H9 (cell line): Measurements from ENCODE around the gene RECQL. TPM values are rescaled to one million over a fixed set of nuclear protein-coding genes. Genes with fewer than 3 reads are reported as not detected.

Experiments
- DNase-seq: peaks from one replicate; pipeline ENCODE4 v3.0.0-alpha.2; 2017
- H2AFZ ChIP-seq: one replicate; pipeline ENCODE4 v1.6.1; 2013; ENCODE audit warnings: mild to moderate bottlenecking, low read length, control low read depth, moderate library complexity
- H2AK5ac ChIP-seq: 2 replicates; pipeline ENCODE4 v1.6.1; 2013; ENCODE audit warnings: low read length, control low read depth, mixed read lengths; ENCODE audit not compliant: insufficient read length
- H2BK120ac ChIP-seq: one replicate; pipeline ENCODE4 v1.6.1; 2013; ENCODE audit warnings: low read depth, mild to moderate bottlenecking, low read length, control low read depth, inconsistent platforms; ENCODE audit not compliant: poor library complexity, severe bottlenecking
- H2BK12ac ChIP-seq: 2 replicates; pipeline ENCODE4 v1.6.1; 2013; ENCODE audit warnings: low read length, control low read depth, mixed read lengths, low read depth; ENCODE audit not compliant: insufficient read length
- H2BK15ac ChIP-seq: 2 replicates; pipeline ENCODE4 v1.6.1; 2013; ENCODE audit warnings: low read depth, low read length, control low read depth
- H2BK20ac ChIP-seq: one replicate; pipeline ENCODE4 v1.6.1; 2013; ENCODE audit warnings: low read depth, mild to moderate bottlenecking, low read length, control low read depth, inconsistent platforms; ENCODE audit not compliant: poor library complexity, severe bottlenecking
- H2BK5ac ChIP-seq: 2 replicates; pipeline ENCODE4 v1.6.1; 2013; ENCODE audit warnings: low read length, control low read depth, mixed read lengths; ENCODE audit not compliant: insufficient read length
- H3K14ac ChIP-seq: 2 replicates; pipeline ENCODE4 v1.6.1; 2013; ENCODE audit warnings: low read length, control low read depth; ENCODE audit not compliant: insufficient read depth
- H3K18ac ChIP-seq: 2 replicates; pipeline ENCODE4 v1.6.1; 2013; ENCODE audit warnings: low read depth, mild to moderate bottlenecking, mixed read lengths, low read length, control low read depth; ENCODE audit not compliant: insufficient read length
- H3K23ac ChIP-seq: 2 replicates; pipeline ENCODE4 v1.6.1; 2013; ENCODE audit warnings: low read length, control low read depth, mixed read lengths, low read depth; ENCODE audit not compliant: insufficient read length
- H3K23me2 ChIP-seq: 2 replicates; pipeline ENCODE4 v1.6.1; 2013; ENCODE audit warnings: low read depth, mild to moderate bottlenecking, mixed read lengths, low read length, control low read depth; ENCODE audit not compliant: insufficient read length, poor library complexity, severe bottlenecking
- H3K27ac ChIP-seq: 2 replicates; pipeline ENCODE4 v1.5.1; 2013; ENCODE audit warnings: low read length, control low read depth, mixed read lengths, low read depth; ENCODE audit not compliant: insufficient read length
- H3K27me3 ChIP-seq: 2 replicates; pipeline ENCODE4 v1.6.1; 2013; ENCODE audit warnings: low read length, control low read depth, inconsistent platforms; ENCODE audit not compliant: insufficient read depth
- H3K4ac ChIP-seq: 2 replicates; pipeline ENCODE4 v1.6.1; 2013; ENCODE audit warnings: low read depth, mild to moderate bottlenecking, control low read depth, inconsistent platforms, low read length, moderate library complexity
- H3K4me1 ChIP-seq: 2 replicates; pipeline ENCODE4 v1.6.1; 2013; ENCODE audit warnings: low read length, control low read depth, inconsistent platforms; ENCODE audit not compliant: insufficient read depth
- H3K4me2 ChIP-seq: 2 replicates; pipeline ENCODE4 v1.6.1; 2013; ENCODE audit warnings: low read length, control low read depth, mixed read lengths; ENCODE audit not compliant: insufficient read length, insufficient read depth
- H3K56ac ChIP-seq: 2 replicates; pipeline ENCODE4 v1.6.1; 2013; ENCODE audit warnings: low read depth, mild to moderate bottlenecking, mixed read lengths, low read length, control low read depth; ENCODE audit not compliant: insufficient read length
- H3K79me1 ChIP-seq: 2 replicates; pipeline ENCODE4 v1.6.1; 2013; ENCODE audit warnings: low read depth, mild to moderate bottlenecking, moderate library complexity, low read length, control low read depth, inconsistent platforms; ENCODE audit not compliant: insufficient read depth, poor library complexity, severe bottlenecking
- H3K79me2 ChIP-seq: 2 replicates; pipeline ENCODE4 v1.6.1; 2013; ENCODE audit warnings: low read length, control low read depth, inconsistent platforms; ENCODE audit not compliant: insufficient read depth
- H3K9ac ChIP-seq: 2 replicates; pipeline ENCODE4 v1.6.1; 2013; ENCODE audit warnings: low read length, control low read depth, mixed read lengths; ENCODE audit not compliant: insufficient read length; ENCODE audit errors: extremely low read depth
- H3K9me3 ChIP-seq: one replicate; pipeline ENCODE4 v1.6.1; 2013; ENCODE audit warnings: low read depth, low read length, inconsistent platforms; ENCODE audit not compliant: control insufficient read depth
- H3T11ph ChIP-seq: one replicate; pipeline ENCODE4 v1.6.1; 2013; ENCODE audit warnings: mild to moderate bottlenecking, low read length, control low read depth, inconsistent platforms
- H4K20me1 ChIP-seq: one replicate; pipeline ENCODE4 v1.6.1; 2013; ENCODE audit not compliant: control insufficient read depth, insufficient read length, insufficient read depth
- H4K5ac ChIP-seq: 2 replicates; pipeline ENCODE4 v1.6.1; 2013; ENCODE audit warnings: low read depth, mild to moderate bottlenecking, mixed read lengths, low read length, control low read depth; ENCODE audit not compliant: insufficient read length
- H4K8ac ChIP-seq: replicated peaks from 2 replicates; pipeline ENCODE4 v1.6.1; 2013; ENCODE audit warnings: low read length, control low read depth, mixed read lengths, low read depth; ENCODE audit not compliant: insufficient read length
- H4K91ac ChIP-seq: 2 replicates; pipeline ENCODE4 v1.6.1; 2013; ENCODE audit warnings: low read depth, mild to moderate bottlenecking, moderate library complexity, mixed read lengths, low read length, control low read depth; ENCODE audit not compliant: insufficient read length
- H3K27ac Mint-ChIP-seq, 3 experiments: 2 replicates in 2 of 3; 3 replicates in 1 of 3; pipeline ENCODE4 v1.8.0; 2020 to 2021; ENCODE audit warnings: mixed read lengths in 3 of 3, mild to moderate bottlenecking in 1 of 3, moderate library complexity in 1 of 3
- H3K27me3 Mint-ChIP-seq: 2 replicates; pipeline ENCODE4 v1.8.0; 2021; ENCODE audit warnings: low read depth, mild to moderate bottlenecking, moderate library complexity, mixed read lengths
- H3K36me3 Mint-ChIP-seq, 3 experiments: 2 replicates in 2 of 3; 3 replicates in 1 of 3; pipeline ENCODE4 v1.8.0; 2020 to 2021; ENCODE audit warnings: low read depth in 3 of 3, mixed read lengths in 3 of 3; ENCODE audit not compliant: insufficient read depth in 1 of 3
- H3K4me1 Mint-ChIP-seq, 2 experiments: 2 replicates each; pipeline ENCODE4 v1.8.0; 2020; ENCODE audit warnings: mixed read lengths in 2 of 2
- H3K4me3 Mint-ChIP-seq, 2 experiments: 2 replicates in 1 of 2; 3 replicates in 1 of 2; pipeline ENCODE4 v1.8.0; 2020 to 2021; ENCODE audit warnings: mild to moderate bottlenecking in 2 of 2, mixed read lengths in 2 of 2, moderate library complexity in 1 of 2
- H3K9me3 Mint-ChIP-seq, 2 experiments: 2 replicates in 1 of 2; 3 replicates in 1 of 2; pipeline ENCODE4 v1.8.0; 2020; ENCODE audit warnings: mild to moderate bottlenecking in 2 of 2, mixed read lengths in 2 of 2, moderate library complexity in 1 of 2
- WGBS: extraction: QIAGEN DNeasy Blood & Tissue Kit; methylation state at CpG from one replicate; pipeline ENCODE4 v1.1.7; 2013; ENCODE audit warnings: missing lambda C conversion rate, low lambda C conversion rate, mixed read lengths; ENCODE audit not compliant: insufficient read length; ENCODE audit errors: extremely low coverage; 5-methylcytosine and 5-hydroxymethylcytosine counted together
- total RNA-seq: library from RNA; stranded (reverse); gene quantifications from 2 replicates; pipeline ENCODE4 v1.2.1, GENCODE V29; 2021
- TF ChIP-seq, protein P1 (sequence below): fragments of 200-600 bp; sonication (generic); conservative IDR thresholded peaks from 3 replicates; pipeline ENCODE4 v1.8.0; 2021; ENCODE audit warnings: antibody characterized with exemption, mild to moderate bottlenecking

RECQL gene
- total RNA-seq, 1 experiment from 2014 or later = 41.0 TPM

DNA sequence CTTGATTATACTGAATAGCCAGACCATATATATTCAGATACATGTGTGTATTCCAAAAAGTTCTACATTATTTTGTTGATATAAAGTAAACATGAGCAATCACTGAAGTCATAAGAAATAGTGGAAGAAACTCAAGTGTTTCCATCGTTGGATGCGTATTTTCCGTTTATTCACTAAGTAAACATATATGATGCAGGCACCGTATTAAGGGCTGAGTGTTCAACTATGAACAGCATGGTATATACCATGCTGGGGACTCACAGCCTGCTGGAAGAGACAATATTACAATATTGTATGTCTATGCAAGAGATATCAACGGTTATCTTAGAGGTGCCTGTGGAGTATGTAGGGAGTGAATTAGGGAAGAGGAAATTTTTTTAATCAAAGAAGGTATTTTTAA lies 62.8 kb downstream of the RECQL start:
- H2BK120ac ChIP-seq = no peak overlapping the region
- DNase-seq = no peak
- WGBS = no CpG with 5 or more reads among the region's 5 CpGs

More for the DNA sequence above, 62.8 kb downstream of the RECQL start:
- peaks cover 4% of the 10 kb centered on the region for H3K23me2 ChIP-seq
- no peak overlapping the region for H2BK12ac ChIP-seq
- no peak overlapping the region for H3K9ac ChIP-seq
- no peaks in the 10 kb centered on the region for H3K79me2 ChIP-seq
- no peak overlapping the region for H3K4me2 ChIP-seq
- H3K36me3 Mint-ChIP-seq = peaks cover 2 to 8% (median 4%) of the 10 kb centered on the region in 3 experiments; a peak in 5 of 7 replicates
- H3K27ac ChIP-seq = no peak overlapping the region
- no peak overlapping the region for H3K14ac ChIP-seq
- no peak overlapping the region for H2AK5ac ChIP-seq
- H3K27ac Mint-ChIP-seq = peak overlapping the region in 2 of 3 experiments; percentile 96 to 97; a peak in 3 of 7 replicates
- peak overlapping the region; percentile 89 to 90 for H3K4me3 Mint-ChIP-seq
- no peak overlapping the region for H4K8ac ChIP-seq
- no peak overlapping the region for H2AFZ ChIP-seq
- H3K4me1 ChIP-seq = no peaks in the 10 kb centered on the region
- H3K9me3 Mint-ChIP-seq = no peaks in the 10 kb centered on the region
- peaks cover under 1 to 3% of the 10 kb centered on the region in 2 experiments; a peak in 1 of 4 replicates for H3K4me1 Mint-ChIP-seq
- H4K5ac ChIP-seq = no peak overlapping the region
- no peak overlapping the region for H4K91ac ChIP-seq
- no peak overlapping the region for H3K18ac ChIP-seq
- H2BK20ac ChIP-seq = no peak overlapping the region
- peaks cover 20% of the 10 kb centered on the region for H3K27me3 Mint-ChIP-seq
- no peak overlapping the region for H2BK15ac ChIP-seq
- no peaks in the 10 kb centered on the region for H3K9me3 ChIP-seq
- no peaks in the 10 kb centered on the region for H4K20me1 ChIP-seq
- no peak overlapping the region for H2BK5ac ChIP-seq
- no peak overlapping the region for H3K4ac ChIP-seq
- H3K56ac ChIP-seq = no peak overlapping the region
- H3K27me3 ChIP-seq = no peaks in the 10 kb centered on the region
- TF ChIP-seq, protein P1, sequence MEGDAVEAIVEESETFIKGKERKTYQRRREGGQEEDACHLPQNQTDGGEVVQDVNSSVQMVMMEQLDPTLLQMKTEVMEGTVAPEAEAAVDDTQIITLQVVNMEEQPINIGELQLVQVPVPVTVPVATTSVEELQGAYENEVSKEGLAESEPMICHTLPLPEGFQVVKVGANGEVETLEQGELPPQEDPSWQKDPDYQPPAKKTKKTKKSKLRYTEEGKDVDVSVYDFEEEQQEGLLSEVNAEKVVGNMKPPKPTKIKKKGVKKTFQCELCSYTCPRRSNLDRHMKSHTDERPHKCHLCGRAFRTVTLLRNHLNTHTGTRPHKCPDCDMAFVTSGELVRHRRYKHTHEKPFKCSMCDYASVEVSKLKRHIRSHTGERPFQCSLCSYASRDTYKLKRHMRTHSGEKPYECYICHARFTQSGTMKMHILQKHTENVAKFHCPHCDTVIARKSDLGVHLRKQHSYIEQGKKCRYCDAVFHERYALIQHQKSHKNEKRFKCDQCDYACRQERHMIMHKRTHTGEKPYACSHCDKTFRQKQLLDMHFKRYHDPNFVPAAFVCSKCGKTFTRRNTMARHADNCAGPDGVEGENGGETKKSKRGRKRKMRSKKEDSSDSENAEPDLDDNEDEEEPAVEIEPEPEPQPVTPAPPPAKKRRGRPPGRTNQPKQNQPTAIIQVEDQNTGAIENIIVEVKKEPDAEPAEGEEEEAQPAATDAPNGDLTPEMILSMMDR = no peak
- H3K79me1 ChIP-seq = no peaks in the 10 kb centered on the region
- no peak overlapping the region for H3T11ph ChIP-seq
- no peak overlapping the region for H3K23ac ChIP-seq
